Breast epithelium (tissue), 3 donors: ENCODE data around the gene DYNC2LI1.

Experiments
- POLR2AphosphoS5 ChIP-seq, 3 donors: sonication (generic); formaldehyde crosslinking; IDR thresholded peaks; one replicate each; pipeline ENCODE4 v1.6.1; 2017; ENCODE audit warnings: antibody characterized with exemption in 3 of 3
- TF ChIP-seq, protein P1 (sequence below), 3 donors: fragments of 450-650 bp; IDR thresholded peaks; one replicate each; pipeline ENCODE4 v1.5.1; 2016 to 2017; ENCODE audit warnings: antibody characterized with exemption in 3 of 3, mild to moderate bottlenecking in 3 of 3, moderate library complexity in 3 of 3

- TF ChIP-seq, protein P1, sequence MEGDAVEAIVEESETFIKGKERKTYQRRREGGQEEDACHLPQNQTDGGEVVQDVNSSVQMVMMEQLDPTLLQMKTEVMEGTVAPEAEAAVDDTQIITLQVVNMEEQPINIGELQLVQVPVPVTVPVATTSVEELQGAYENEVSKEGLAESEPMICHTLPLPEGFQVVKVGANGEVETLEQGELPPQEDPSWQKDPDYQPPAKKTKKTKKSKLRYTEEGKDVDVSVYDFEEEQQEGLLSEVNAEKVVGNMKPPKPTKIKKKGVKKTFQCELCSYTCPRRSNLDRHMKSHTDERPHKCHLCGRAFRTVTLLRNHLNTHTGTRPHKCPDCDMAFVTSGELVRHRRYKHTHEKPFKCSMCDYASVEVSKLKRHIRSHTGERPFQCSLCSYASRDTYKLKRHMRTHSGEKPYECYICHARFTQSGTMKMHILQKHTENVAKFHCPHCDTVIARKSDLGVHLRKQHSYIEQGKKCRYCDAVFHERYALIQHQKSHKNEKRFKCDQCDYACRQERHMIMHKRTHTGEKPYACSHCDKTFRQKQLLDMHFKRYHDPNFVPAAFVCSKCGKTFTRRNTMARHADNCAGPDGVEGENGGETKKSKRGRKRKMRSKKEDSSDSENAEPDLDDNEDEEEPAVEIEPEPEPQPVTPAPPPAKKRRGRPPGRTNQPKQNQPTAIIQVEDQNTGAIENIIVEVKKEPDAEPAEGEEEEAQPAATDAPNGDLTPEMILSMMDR (IDR thresholded peaks at IDR 0.05) = no peak
- no peak for TF ChIP-seq POLR2AphosphoS5 (IDR thresholded peaks at IDR 0.05)
Measured at GRCh38 chr2:43818761-43819160, 44.9 kb downstream of the DYNC2LI1 start.
